GM12874 (cell line): Measurements from ENCODE around the gene WWP2.

Experiments
- CTCF ChIP-seq: IDR thresholded peaks from 2 replicates; pipeline ENCODE4 v1.5.1; 2011; ENCODE audit warnings: low read depth, mild to moderate bottlenecking, control low read depth, low read length, moderate library complexity; ENCODE audit not compliant: insufficient read depth

WWP2 gene

GRCh38 chr16:69771651-69771967 lies 9.5 kb downstream of the WWP2 start:
- no peak for TF ChIP-seq CTCF

GRCh38 chr16:69773260-69773947 lies 11.3 kb downstream of the WWP2 start:
- TF ChIP-seq CTCF, result no peak

GRCh38 chr16:69775563-69775962 lies 13.4 kb downstream of the WWP2 start:
- no peak for TF ChIP-seq CTCF

- TF ChIP-seq CTCF, result no peak
These were observed 17.6 kb downstream of the WWP2 start for GRCh38 chr16:69779724-69780123.

GRCh38 chr16:69781118-69781517 lies 19.0 kb downstream of the WWP2 start:
- no peak for TF ChIP-seq CTCF

GRCh38 chr16:69784586-69784985 lies 22.5 kb downstream of the WWP2 start:
- TF ChIP-seq CTCF, result no peak

GRCh38 chr16:69787883-69788282 lies 25.8 kb downstream of the WWP2 start:
- TF ChIP-seq CTCF, result no peak

- no peak for TF ChIP-seq CTCF
These were observed 31.4 kb downstream of the WWP2 start for GRCh38 chr16:69793526-69793925.
